Endothelial cell of umbilical vein (primary cell): ENCODE data around the gene SH3RF3. TPM values are rescaled to one million over a fixed set of nuclear protein-coding genes. Genes with fewer than 3 reads are reported as not detected.

Experiments used
- BruUV-seq: library from RNA; stranded (reverse); fragments of 400-500 nt; replicated peaks from 2 replicates; lab custom pipeline; 2021; lab: Mats Ljungman, UMichigan
- CTCF ChIA-PET: fragments of 300-600, 350-600 bp; sonication (Branson Sonifier 250); formaldehyde crosslinking; loops from one replicate; lab custom pipeline; 2021; ENCODE audit warnings: antibody characterized with exemption, inconsistent platforms; lab: Charles Lee
- POLR2A ChIA-PET: fragments of 300-600, 350-600 bp; sonication (Branson Sonifier 250); formaldehyde crosslinking; loops from one replicate; lab custom pipeline; 2021; ENCODE audit warnings: antibody characterized with exemption, inconsistent platforms; lab: Charles Lee
- DNase-seq: peaks from one replicate; pipeline ENCODE4 v3.0.0-alpha.2; 2011; ENCODE audit warnings: low read depth, low spot score
- FAIRE-seq: peaks from 2 replicates; lab custom pipeline; 2011; peaks lifted over from hg19 to GRCh38; lab: Jason Lieb, UNC
- H2AFZ ChIP-seq: 2 replicates; pipeline ENCODE4 v1.6.0; 2012; ENCODE audit warnings: low read depth, low read length, control low read depth, inconsistent platforms
- H3K27ac ChIP-seq: 2 replicates; pipeline ENCODE4 v1.5.1; 2011; ENCODE audit warnings: low read depth, mild to moderate bottlenecking, control low read depth, low read length, moderate library complexity; ENCODE audit not compliant: insufficient read depth
- H3K27me3 ChIP-seq, 2 experiments: 2 replicates each; pipeline versions ENCODE4 v1.6.0 to v1.6.1; 2011; ENCODE audit warnings: low read length in 2 of 2, mixed read lengths in 1 of 2; ENCODE audit not compliant: control insufficient read depth in 2 of 2, insufficient read depth in 2 of 2
- H3K36me3 ChIP-seq, 2 experiments: 2 replicates in 1 of 2; 3 replicates in 1 of 2; pipeline ENCODE4 v1.5.1; 2011; ENCODE audit warnings: low read length in 2 of 2, mild to moderate bottlenecking in 1 of 2, moderate library complexity in 1 of 2; ENCODE audit not compliant: control insufficient read depth in 2 of 2, insufficient read depth in 2 of 2; ENCODE audit errors: extremely low read depth in 1 of 2
- H3K4me1 ChIP-seq: 3 replicates; pipeline ENCODE4 v1.5.1; 2011; ENCODE audit warnings: mild to moderate bottlenecking, low read length; ENCODE audit not compliant: control insufficient read depth, insufficient read depth; ENCODE audit errors: extremely low read depth
- H3K4me2 ChIP-seq: 2 replicates; pipeline ENCODE4 v1.6.1; 2011; ENCODE audit warnings: low read length, control low read depth, mixed read lengths; ENCODE audit not compliant: insufficient read depth
- H3K4me3 ChIP-seq, 3 experiments: fragments of 200-600 bp in 1 of 3; sonication (generic), shearing (Covaris generic) in 1 of 3; replicated peaks in 1 of 3; 2 replicates each; pipeline ENCODE4 v1.5.1; 2011 to 2016; ENCODE audit warnings: control low read depth in 3 of 3, low read length in 3 of 3, mild to moderate bottlenecking in 2 of 3, inconsistent platforms in 1 of 3, low read depth in 1 of 3, moderate library complexity in 1 of 3; ENCODE audit not compliant: insufficient read depth in 1 of 3
- H3K79me2 ChIP-seq: 2 replicates; pipeline ENCODE4 v1.6.0; 2012; ENCODE audit warnings: low read length, inconsistent platforms; ENCODE audit not compliant: control insufficient read depth, insufficient read depth
- H3K9ac ChIP-seq: replicated peaks from 2 replicates; pipeline ENCODE3; 2011; ENCODE audit warnings: low read length, control low read depth; ENCODE audit not compliant: insufficient read depth; ENCODE audit errors: extremely low read depth
- H3K9me1 ChIP-seq: replicated peaks from 3 replicates; pipeline ENCODE4 v1.6.0; 2011; ENCODE audit warnings: mild to moderate bottlenecking, low read length; ENCODE audit not compliant: control insufficient read depth, insufficient read depth; ENCODE audit errors: extremely low read depth
- H3K9me3 ChIP-seq: replicated peaks from 2 replicates; pipeline ENCODE4 v1.5.1; 2012; ENCODE audit warnings: low read length, inconsistent platforms; ENCODE audit not compliant: control insufficient read depth, insufficient read depth
- H4K20me1 ChIP-seq: replicated peaks from 2 replicates; pipeline ENCODE3; 2011; ENCODE audit warnings: mild to moderate bottlenecking, low read length; ENCODE audit not compliant: control insufficient read depth, insufficient read depth; ENCODE audit errors: extremely low read depth
- CTCF ChIP-seq, 2 donors: IDR thresholded peaks; 1 replicate in 1 of 2; 2 replicates in 1 of 2; pipeline ENCODE4 v1.5.1; 2011; ENCODE audit warnings: low read length in 2 of 2, mild to moderate bottlenecking in 2 of 2, moderate library complexity in 2 of 2, control low read depth in 1 of 2, inconsistent platforms in 1 of 2, low read depth in 1 of 2; ENCODE audit not compliant: insufficient read depth in 1 of 2; ENCODE audit errors: extremely low read depth in 1 of 2
- EZH2 ChIP-seq: IDR thresholded peaks from 2 replicates; pipeline ENCODE4 v1.6.1; 2012; ENCODE audit warnings: borderline replicate concordance, low read depth, mild to moderate bottlenecking, moderate library complexity, low read length, inconsistent platforms; ENCODE audit not compliant: severe bottlenecking
- FOS ChIP-seq: IDR thresholded peaks from 2 replicates; pipeline ENCODE4 v1.6.1; 2011; ENCODE audit warnings: mild to moderate bottlenecking, low read length, moderate library complexity, borderline replicate concordance; ENCODE audit not compliant: insufficient read depth
- GATA2 ChIP-seq: IDR thresholded peaks from 2 replicates; pipeline ENCODE4 v1.7.0; 2011; ENCODE audit warnings: low read depth, mild to moderate bottlenecking, moderate library complexity, mixed read lengths, low read length; ENCODE audit not compliant: insufficient read length, insufficient read depth
- JUN ChIP-seq: IDR thresholded peaks from 2 replicates; pipeline ENCODE4 v1.6.1; 2011; ENCODE audit warnings: borderline replicate concordance, low read depth; ENCODE audit not compliant: insufficient read length, insufficient read depth
- POLR2A ChIP-seq: IDR thresholded peaks from 2 replicates; pipeline ENCODE4 v1.6.1; 2012; ENCODE audit warnings: low read depth, mild to moderate bottlenecking, control low read depth, low read length
- POLR2AphosphoS5 ChIP-seq: IDR thresholded peaks from 2 replicates; pipeline ENCODE4 v1.6.1; 2012; ENCODE audit warnings: low read depth, mild to moderate bottlenecking, control low read depth, low read length, moderate library complexity; ENCODE audit not compliant: insufficient read depth
- dilution Hi-C: fragments of 300-500 bp; cut with MboI; formaldehyde crosslinking; loops from one replicate; pipeline ENCODE4 v1.15.0; 2019; ENCODE audit warnings: low sequenced_read_pairs; ENCODE audit not compliant: extremely low pct_ligation_motif_present
- intact Hi-C: fragments of 100-400 bp; cut with micrococcal nuclease; formaldehyde crosslinking; loops from one replicate; pipeline ENCODE4 v1.10.0; 2022
- polyA plus RNA-seq, 4 experiments: library from polyadenylated mRNA; depleted of rRNA in 3 of 4; stranded (reverse) in 3 of 4; unstranded in 1 of 4; fragments of >200 nt; gene quantifications; 2 replicates each; pipeline versions ENCODE4 v1.2.1 to v1.2.3, GENCODE V29; 2011 to 2012; ENCODE audit warnings: missing spikeins in 1 of 4
- total RNA-seq: library from RNA; stranded (reverse); gene quantifications from 2 replicates; pipeline ENCODE4 v1.2.3, GENCODE V29; 2021
- TF ChIP-seq, protein P1 (sequence below): IDR thresholded peaks from 2 replicates; pipeline ENCODE4 v1.6.1; 2011; ENCODE audit not compliant: insufficient read depth, insufficient read length

Gene SH3RF3
- total and polyA plus RNA-seq, 2 donors (not counting 3 experiments of a cell fraction or from before 2014, with no cell fraction given) = 3.8 to 14.7 TPM

DNA sequence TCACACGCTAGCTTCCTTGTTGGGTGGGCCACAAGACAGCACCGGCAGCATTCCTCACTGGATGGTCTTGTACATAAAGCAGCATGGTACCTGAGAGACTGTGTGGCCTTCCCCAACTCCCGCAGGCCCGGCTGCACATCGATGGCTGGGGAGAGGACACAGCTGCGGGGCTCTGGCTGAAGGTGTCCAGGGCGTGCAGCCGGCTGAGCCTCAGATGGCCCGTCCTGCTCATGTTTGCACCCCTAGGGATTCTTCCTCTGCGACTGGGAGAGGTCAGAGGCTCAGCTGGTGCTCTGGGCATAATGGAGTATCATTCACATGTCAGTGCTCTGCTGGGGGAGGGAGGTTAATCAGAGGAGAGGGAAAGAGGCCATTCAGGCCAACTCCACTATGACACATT, 276.9 kb downstream of the SH3RF3 start:
- H3K4me2 ChIP-seq = no peak overlapping the region
- no peak for DNase-seq
- FAIRE-seq = no peak
- no peaks in the 10 kb centered on the region for H3K36me3 ChIP-seq
- H2AFZ ChIP-seq = no peak overlapping the region
- H3K4me1 ChIP-seq = no peaks in the 10 kb centered on the region
- no peaks in the 10 kb centered on the region for H4K20me1 ChIP-seq
- H3K79me2 ChIP-seq = no peaks in the 10 kb centered on the region
- TF ChIP-seq POLR2AphosphoS5 (no peak), POLR2A (no peak), JUN (no peak), FOS (no peak), GATA2 (no peak), CTCF (IDR thresholded peaks at IDR 0.05; ENCODE audit: extremely low read depth in 1 of 2, insufficient read depth in 1 of 2, low read depth in 1 of 2, low read length in 2 of 2) (no peak), EZH2 (no peak)
- TF ChIP-seq, protein P1, sequence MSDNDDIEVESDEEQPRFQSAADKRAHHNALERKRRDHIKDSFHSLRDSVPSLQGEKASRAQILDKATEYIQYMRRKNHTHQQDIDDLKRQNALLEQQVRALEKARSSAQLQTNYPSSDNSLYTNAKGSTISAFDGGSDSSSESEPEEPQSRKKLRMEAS = no peak
- POLR2A ChIA-PET = no interaction called here
- CTCF ChIA-PET = interaction anchor here (1.5 kb wide), 1 partner anchor 15 kb away, joined by 4 read pairs; no protein-coding TSS in a partner anchor
- intact Hi-C loops (no loop called here), dilution Hi-C loops (no loop called here)
- H3K4me3 ChIP-seq = no peak overlapping the region
- H3K9me1 ChIP-seq = no peaks in the 10 kb centered on the region
- no peaks in the 10 kb centered on the region for H3K27me3 ChIP-seq
- BruUV-seq = no TSS peak
- H3K9ac ChIP-seq = no peak overlapping the region
- H3K9me3 ChIP-seq = no peaks in the 10 kb centered on the region
- H3K27ac ChIP-seq = no peak overlapping the region
